Testis (tissue), 3 donors: ENCODE measurements around the gene P4HTM. TPM values are rescaled to one million over a fixed set of nuclear protein-coding genes. Genes with fewer than 3 reads are reported as not detected.

Experiments
- DNase-seq: peaks from one replicate; pipeline ENCODE4 v3.0.0-alpha.2; 2019
- H3K27ac ChIP-seq, 2 donors: fragments of 200-600 bp; sonication (generic); one replicate each; pipeline ENCODE4 v1.5.1; 2019
- H3K27me3 ChIP-seq: fragments of 200-600 bp; sonication (generic); one replicate; pipeline ENCODE4 v1.5.1; 2019
- H3K36me3 ChIP-seq: fragments of 200-600 bp; sonication (generic); one replicate; pipeline ENCODE4 v1.5.1; 2017; ENCODE audit warnings: low read depth; ENCODE audit errors: missing control alignments
- H3K4me1 ChIP-seq: fragments of 200-600 bp; sonication (generic); one replicate; pipeline ENCODE4 v1.5.1; 2019
- H3K4me3 ChIP-seq, 2 donors: fragments of 200-600 bp; sonication (generic); one replicate each; pipeline ENCODE4 v1.5.1; 2017 to 2019
- H3K9me3 ChIP-seq: fragments of 200-600 bp; sonication (generic); one replicate; pipeline ENCODE4 v1.5.1; 2017
- POLR2A ChIP-seq: fragments of 450-650 bp; IDR thresholded peaks from one replicate; pipeline ENCODE4 v1.6.1; 2017; ENCODE audit warnings: antibody characterized with exemption, mild to moderate bottlenecking, moderate library complexity
- WGBS, 2 donors: methylation state at CpG; one replicate each; pipeline ENCODE4 v1.1.5; 2018; 5-methylcytosine and 5-hydroxymethylcytosine counted together
- intact Hi-C: fragments of 100-400 bp; cut with DNase I; formaldehyde crosslinking; loops from one replicate; pipeline ENCODE4 v1.15.1; 2023; ENCODE audit warnings: low total_unique reads
- polyA plus RNA-seq: library from polyadenylated mRNA; stranded (reverse); fragments of 350-450 nt; fragmentation: Illumina TruSeq; extraction: RNeasy Lipid Tissue Mini Kit (QIAGEN cat#74804); gene quantifications from one replicate; pipeline ENCODE4 v1.2.3, GENCODE V29; 2014; ENCODE audit warnings: low read depth, low replicate concordance; ENCODE audit not compliant: insufficient read depth
- total RNA-seq, 2 donors: library from RNA; depleted of rRNA; stranded (reverse); fragments of >200 nt; gene quantifications; one replicate each; pipeline ENCODE4 v1.2.3, GENCODE V29; 2016
- TF ChIP-seq, protein P1 (sequence below), 3 experiments: fragments of 450-650 bp in 2 of 3; fragments of 200-600 bp in 1 of 3; sonication (generic) in 1 of 3; IDR thresholded peaks; one replicate each; pipeline ENCODE4 v1.5.1; 2016 to 2019; ENCODE audit warnings: antibody characterized with exemption in 3 of 3, mild to moderate bottlenecking in 2 of 3, moderate library complexity in 1 of 3

The P4HTM gene
- total and polyA plus RNA-seq, 3 donors from 2014 or later, result 52.3 to 122 (median 107) TPM

DNA sequence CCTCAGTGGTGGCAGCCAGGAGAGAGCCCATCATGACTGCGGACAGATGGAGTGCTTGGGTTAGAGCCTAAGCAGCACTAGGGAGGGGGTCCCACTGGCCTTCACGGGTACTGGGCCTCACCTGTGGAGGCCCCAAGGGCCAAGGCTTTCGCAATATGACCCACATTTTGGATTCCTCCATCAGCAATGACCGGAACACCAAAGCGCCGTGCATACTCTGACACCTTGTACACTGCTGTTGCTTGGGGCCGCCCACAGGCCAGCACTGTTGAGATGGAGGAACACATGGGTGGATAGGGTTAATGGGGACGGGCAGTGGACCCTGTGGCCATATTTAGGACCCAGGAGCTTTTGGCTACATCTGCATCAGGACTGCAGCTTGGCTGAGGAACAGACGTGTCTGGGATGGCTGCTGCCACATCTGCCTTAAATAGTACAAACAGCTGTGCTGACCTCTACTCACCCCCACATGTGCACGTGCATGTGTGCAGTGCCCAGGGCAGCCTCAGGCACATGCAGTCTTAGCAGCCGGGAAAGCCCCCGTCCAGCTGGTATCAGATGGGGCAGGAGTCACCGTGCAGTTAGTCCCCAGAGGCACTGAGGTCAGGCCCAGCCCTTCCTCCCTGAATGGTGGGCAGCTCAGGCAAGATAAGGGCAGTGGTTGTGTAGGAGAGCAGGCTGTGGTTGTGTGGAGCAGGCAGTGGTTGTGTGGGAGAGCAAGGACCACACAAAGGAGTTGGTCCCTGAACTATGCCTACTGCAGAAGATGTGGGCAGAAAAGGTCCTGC, 35.2 kb downstream of the P4HTM start:
- H3K4me1 ChIP-seq, result peaks cover 23% of the 10 kb centered on the region
- H3K36me3 ChIP-seq, result no peaks in the 10 kb centered on the region
- H3K4me3 ChIP-seq, result no peak overlapping the region
- no peaks in the 10 kb centered on the region for H3K27me3 ChIP-seq
- no peaks in the 10 kb centered on the region for H3K9me3 ChIP-seq
- TF ChIP-seq, protein P1, sequence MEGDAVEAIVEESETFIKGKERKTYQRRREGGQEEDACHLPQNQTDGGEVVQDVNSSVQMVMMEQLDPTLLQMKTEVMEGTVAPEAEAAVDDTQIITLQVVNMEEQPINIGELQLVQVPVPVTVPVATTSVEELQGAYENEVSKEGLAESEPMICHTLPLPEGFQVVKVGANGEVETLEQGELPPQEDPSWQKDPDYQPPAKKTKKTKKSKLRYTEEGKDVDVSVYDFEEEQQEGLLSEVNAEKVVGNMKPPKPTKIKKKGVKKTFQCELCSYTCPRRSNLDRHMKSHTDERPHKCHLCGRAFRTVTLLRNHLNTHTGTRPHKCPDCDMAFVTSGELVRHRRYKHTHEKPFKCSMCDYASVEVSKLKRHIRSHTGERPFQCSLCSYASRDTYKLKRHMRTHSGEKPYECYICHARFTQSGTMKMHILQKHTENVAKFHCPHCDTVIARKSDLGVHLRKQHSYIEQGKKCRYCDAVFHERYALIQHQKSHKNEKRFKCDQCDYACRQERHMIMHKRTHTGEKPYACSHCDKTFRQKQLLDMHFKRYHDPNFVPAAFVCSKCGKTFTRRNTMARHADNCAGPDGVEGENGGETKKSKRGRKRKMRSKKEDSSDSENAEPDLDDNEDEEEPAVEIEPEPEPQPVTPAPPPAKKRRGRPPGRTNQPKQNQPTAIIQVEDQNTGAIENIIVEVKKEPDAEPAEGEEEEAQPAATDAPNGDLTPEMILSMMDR (IDR thresholded peaks at IDR 0.05), result no peak
- no peak for TF ChIP-seq POLR2A
- intact Hi-C loops, result loop anchor here (10.0 kb wide), 2 partner anchors 70 to 250 kb away; partner anchors contain the start of genes C3orf62 and QRICH1
- no peak overlapping the region for H3K27ac ChIP-seq
- DNase-seq, result no peak
- WGBS, 2 donors, result 48 to 64% methylated on average over 7 to 13 of the region's 13 CpGs

DNA sequence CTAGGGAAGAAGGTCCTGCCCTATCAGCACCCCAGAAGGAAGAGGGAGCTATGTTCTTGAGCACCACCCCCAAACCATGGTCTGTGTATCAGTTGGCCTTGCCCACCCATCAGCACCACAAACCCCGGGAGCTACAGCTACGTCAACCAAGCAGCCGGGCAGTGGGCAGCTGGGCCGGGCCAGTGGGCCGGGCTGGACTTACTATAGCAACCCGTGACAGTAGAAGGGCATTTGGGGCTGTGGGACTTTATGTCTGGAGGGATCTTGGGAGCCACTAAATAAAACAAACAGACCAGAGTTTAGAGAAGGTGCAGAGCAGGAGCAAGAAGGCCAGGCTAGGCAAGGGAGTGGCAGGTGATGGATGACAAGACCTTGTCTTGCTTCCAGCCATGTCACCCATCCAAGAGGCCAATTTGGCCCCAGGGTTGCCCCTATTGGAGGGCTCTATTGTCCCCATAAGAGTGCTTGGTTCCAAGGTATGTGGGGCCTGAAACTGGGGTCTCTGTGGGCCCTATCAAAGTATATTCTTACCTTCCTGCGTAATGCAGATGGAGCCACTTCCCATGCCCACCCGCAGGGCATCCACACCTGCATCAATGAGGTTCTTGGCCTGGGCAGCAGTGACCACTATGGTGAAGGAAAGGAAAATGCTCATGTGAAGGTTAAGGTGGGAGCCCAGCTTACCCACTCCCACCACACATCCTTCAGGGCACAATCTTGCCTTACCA, 35.9 kb downstream of the P4HTM start:
- intact Hi-C loops, result loop anchor here (10.0 kb wide), 2 partner anchors 69 to 249 kb away; partner anchors contain the start of genes C3orf62 and QRICH1
- Histone ChIP-seq H3K36me3 (no peaks in the 10 kb centered on the region), H3K27ac (no peak overlapping the region), H3K27me3 (no peaks in the 10 kb centered on the region), H3K9me3 (no peaks in the 10 kb centered on the region), H3K4me3 (no peak overlapping the region), H3K4me1 (peaks cover 21% of the 10 kb centered on the region)
- TF ChIP-seq, protein P1 (IDR thresholded peaks at IDR 0.05), result no peak
- TF ChIP-seq POLR2A, result no peak
- WGBS, 2 donors, result 92 to 95% methylated on average over 6 to 8 of the region's 8 CpGs
- DNase-seq, result no peak

- 93 to 100% methylated on average over 3 of the region's 3 CpGs for WGBS, 2 donors
- H3K36me3 ChIP-seq, result no peaks in the 10 kb centered on the region
- DNase-seq, result no peak
- intact Hi-C loops, result loop anchor here (10.0 kb wide), 2 partner anchors 68 to 248 kb away; partner anchors contain the start of genes C3orf62 and QRICH1
- TF ChIP-seq, protein P1 (IDR thresholded peaks at IDR 0.05), result no peak
- TF ChIP-seq POLR2A, result no peak
- no peak overlapping the region for H3K27ac ChIP-seq
- no peaks in the 10 kb centered on the region for H3K9me3 ChIP-seq
- H3K4me3 ChIP-seq, result no peak overlapping the region
- H3K4me1 ChIP-seq, result peaks cover 21% of the 10 kb centered on the region
- no peaks in the 10 kb centered on the region for H3K27me3 ChIP-seq
Observed at GRCh38 chr3:49026536-49026935, 36.5 kb downstream of the P4HTM start.

- no peak for DNase-seq
- Histone ChIP-seq H3K4me3 (no peak overlapping the region), H3K27ac (no peak overlapping the region), H3K4me1 (peaks cover 20% of the 10 kb centered on the region), H3K9me3 (no peaks in the 10 kb centered on the region), H3K36me3 (no peaks in the 10 kb centered on the region), H3K27me3 (no peaks in the 10 kb centered on the region)
- intact Hi-C loops, result loop anchor here (10.0 kb wide), 2 partner anchors 67 to 247 kb away; partner anchors contain the start of genes C3orf62 and QRICH1
- WGBS, 2 donors, result 91 to 95% methylated on average over 9 of the region's 9 CpGs
- no peak for TF ChIP-seq POLR2A
- TF ChIP-seq, protein P1 (IDR thresholded peaks at IDR 0.05), result no peak
Observed at GRCh38 chr3:49027634-49028033, 37.6 kb downstream of the P4HTM start.
